ENCODE measurements around the gene SLC2A14.
"Not testable (repeated sequence)": the region's sequence is repeated elsewhere in the genome, so short reads cannot be mapped to it uniquely, and the experiment has no call there.

- TF ChIP-seq CTCF (IDR thresholded peaks at IDR 0.05; ENCODE audit: insufficient read depth, low read length, poor library complexity, severe bottlenecking); EZH2phosphoT487 (conservative IDR thresholded peaks at IDR 0.05; ENCODE audit: low read length): not testable (repeated sequence)
These were observed 75.4 kb downstream of the SLC2A14 start for GRCh38 chr12:7797269-7797668.
